HEK293 (cell line): ENCODE measurements around the gene SKIC8.

Experiments used
- AEBP2 ChIP-seq: fragments of 450-650 bp; formaldehyde crosslinking; IDR thresholded peaks from 2 replicates; pipeline ENCODE4 v1.5.1; 2016; ENCODE audit warnings: missing biosample characterization, missing genetic modification characterization, borderline replicate concordance
- ATF2 ChIP-seq: fragments of 450-650 bp; formaldehyde crosslinking; IDR thresholded peaks from 2 replicates; pipeline ENCODE4 v1.5.1; 2016; ENCODE audit warnings: missing biosample characterization, missing genetic modification characterization, low read depth
- BCL6B ChIP-seq: fragments of 450-650 bp; formaldehyde crosslinking; IDR thresholded peaks from 2 replicates; pipeline ENCODE4 v1.5.1; 2017; ENCODE audit warnings: missing biosample characterization, missing genetic modification characterization
- SP7 ChIP-seq: fragments of 450-650 bp; formaldehyde crosslinking; IDR thresholded peaks from 2 replicates; pipeline ENCODE4 v1.5.1; 2016; ENCODE audit warnings: missing biosample characterization, missing genetic modification characterization
- TRIM28 ChIP-seq: IDR thresholded peaks from 2 replicates; pipeline ENCODE4 v1.6.1; 2011; ENCODE audit warnings: low read length, control low read depth, borderline replicate concordance
- ZBTB49 ChIP-seq: fragments of 450-650 bp; formaldehyde crosslinking; IDR thresholded peaks from 2 replicates; pipeline ENCODE4 v1.5.1; 2016; ENCODE audit warnings: missing biosample characterization, missing genetic modification characterization, low read depth
- ZEB2 ChIP-seq: fragments of 450-650 bp; formaldehyde crosslinking; IDR thresholded peaks from 2 replicates; pipeline ENCODE4 v1.5.1; 2016; ENCODE audit warnings: missing biosample characterization, missing genetic modification characterization
- ZFP3 ChIP-seq: fragments of 450-650 bp; formaldehyde crosslinking; IDR thresholded peaks from 2 replicates; pipeline ENCODE4 v1.5.1; 2016; ENCODE audit warnings: low read depth, missing biosample characterization, missing genetic modification characterization
- ZNF121 ChIP-seq: fragments of 450-650 bp; formaldehyde crosslinking; IDR thresholded peaks from 2 replicates; pipeline ENCODE4 v1.5.1; 2016; ENCODE audit warnings: missing biosample characterization, missing genetic modification characterization
- ZNF202 ChIP-seq: fragments of 450-650 bp; formaldehyde crosslinking; IDR thresholded peaks from 2 replicates; pipeline ENCODE4 v1.5.1; 2016; ENCODE audit warnings: missing biosample characterization, missing genetic modification characterization, borderline replicate concordance
- ZNF248 ChIP-seq: fragments of 450-650 bp; formaldehyde crosslinking; IDR thresholded peaks from 2 replicates; pipeline ENCODE4 v1.5.1; 2017; ENCODE audit warnings: missing biosample characterization, missing genetic modification characterization
- ZNF324 ChIP-seq: fragments of 450-650 bp; formaldehyde crosslinking; IDR thresholded peaks from 2 replicates; pipeline ENCODE4 v1.5.1; 2016; ENCODE audit warnings: missing biosample characterization, missing genetic modification characterization
- ZNF521 ChIP-seq: fragments of 450-650 bp; formaldehyde crosslinking; IDR thresholded peaks from 2 replicates; pipeline ENCODE4 v1.5.1; 2017; ENCODE audit warnings: missing biosample characterization, mild to moderate bottlenecking, missing genetic modification characterization
- ZNF529 ChIP-seq: fragments of 450-650 bp; formaldehyde crosslinking; IDR thresholded peaks from 2 replicates; pipeline ENCODE4 v1.5.1; 2017; ENCODE audit warnings: missing genetic modification characterization, missing biosample characterization; ENCODE audit not compliant: insufficient replicate concordance
- ZNF530 ChIP-seq: fragments of 450-650 bp; formaldehyde crosslinking; IDR thresholded peaks from 2 replicates; pipeline ENCODE4 v1.5.1; 2016; ENCODE audit warnings: low read depth, missing biosample characterization, missing genetic modification characterization
- ZNF548 ChIP-seq: fragments of 450-650 bp; formaldehyde crosslinking; IDR thresholded peaks from 2 replicates; pipeline ENCODE4 v1.5.1; 2016; ENCODE audit warnings: missing biosample characterization, missing genetic modification characterization
- ZNF549 ChIP-seq: fragments of 450-650 bp; IDR thresholded peaks from 2 replicates; pipeline ENCODE4 v1.5.1; 2018; ENCODE audit warnings: missing biosample characterization, missing genetic modification characterization, mild to moderate bottlenecking, inconsistent platforms, moderate library complexity
- ZNF610 ChIP-seq: fragments of 450-650 bp; formaldehyde crosslinking; IDR thresholded peaks from 2 replicates; pipeline ENCODE4 v1.5.1; 2016; ENCODE audit warnings: missing biosample characterization, missing genetic modification characterization, borderline replicate concordance
- ZNF623 ChIP-seq: fragments of 450-650 bp; formaldehyde crosslinking; IDR thresholded peaks from 2 replicates; pipeline ENCODE4 v1.5.1; 2016; ENCODE audit warnings: missing biosample characterization, missing genetic modification characterization
- ZNF645 ChIP-seq: fragments of 450-650 bp; formaldehyde crosslinking; IDR thresholded peaks from 2 replicates; pipeline ENCODE4; 2016; ENCODE audit warnings: missing biosample characterization, missing genetic modification characterization
- ZNF654 ChIP-seq: fragments of 450-650 bp; formaldehyde crosslinking; IDR thresholded peaks from 2 replicates; pipeline ENCODE4 v1.5.1; 2016; ENCODE audit warnings: low read depth, missing biosample characterization, missing genetic modification characterization
- ZNF670 ChIP-seq: fragments of 450-650 bp; formaldehyde crosslinking; IDR thresholded peaks from 2 replicates; pipeline ENCODE4 v1.5.1; 2016; ENCODE audit warnings: missing biosample characterization, missing genetic modification characterization, low read depth
- ZNF704 ChIP-seq: fragments of 450-650 bp; formaldehyde crosslinking; IDR thresholded peaks from 2 replicates; pipeline ENCODE4 v1.5.1; 2016; ENCODE audit warnings: missing biosample characterization, missing genetic modification characterization
- ZNF791 ChIP-seq: fragments of 450-650 bp; formaldehyde crosslinking; IDR thresholded peaks from 2 replicates; pipeline ENCODE4 v1.5.1; 2016; ENCODE audit warnings: missing biosample characterization, missing genetic modification characterization
- TF ChIP-seq, protein P1 (sequence below): fragments of 450-650 bp; formaldehyde crosslinking; IDR thresholded peaks from 2 replicates; pipeline ENCODE4 v1.5.1; 2016; ENCODE audit warnings: missing biosample characterization, missing genetic modification characterization
- TF ChIP-seq, protein P2 (sequence below): fragments of 450-650 bp; formaldehyde crosslinking; IDR thresholded peaks from 2 replicates; pipeline ENCODE4 v1.5.1; 2016; ENCODE audit warnings: missing biosample characterization, missing genetic modification characterization
- TF ChIP-seq, protein P3 (sequence below): fragments of 450-650 bp; formaldehyde crosslinking; IDR thresholded peaks from 2 replicates; pipeline ENCODE4 v1.5.1; 2016; ENCODE audit warnings: missing biosample characterization, missing genetic modification characterization

Gene SKIC8

GRCh38 chr15:78322243-78322642 lies 22.8 kb upstream of the SKIC8 start (continued):
- TF ChIP-seq ZBTB49 (tag by site-specific recombination) (no peak), ZEB2 (tag by site-specific recombination) (peak; percentile 96), SP7 (peak; percentile 89), ZNF248 (tag by site-specific recombination) (no peak), ZNF548 (no peak), ATF2 (tag by site-specific recombination) (peak; percentile 95), ZNF521 (tag by site-specific recombination) (no peak), ZNF529 (no peak), ZNF121 (tag by site-specific recombination) (no peak), ZNF645 (tag by site-specific recombination) (no peak), ZNF549 (tag by site-specific recombination) (no peak), ZNF202 (no peak), ZNF670 (tag by site-specific recombination) (no peak), ZFP3 (tag by site-specific recombination) (no peak), ZNF623 (tag by site-specific recombination) (no peak), ZNF324 (tag by site-specific recombination) (peak; percentile 81; the same call in 1 of the 2 replicates), ZNF610 (tag by site-specific recombination) (no peak), AEBP2 (tag by site-specific recombination) (no peak), TRIM28 (no peak), ZNF791 (tag by site-specific recombination) (no peak), BCL6B (tag by site-specific recombination) (no peak), ZNF654 (tag by site-specific recombination) (no peak), ZNF704 (no peak), ZNF530 (tag by site-specific recombination) (no peak)
- TF ChIP-seq, protein P1, sequence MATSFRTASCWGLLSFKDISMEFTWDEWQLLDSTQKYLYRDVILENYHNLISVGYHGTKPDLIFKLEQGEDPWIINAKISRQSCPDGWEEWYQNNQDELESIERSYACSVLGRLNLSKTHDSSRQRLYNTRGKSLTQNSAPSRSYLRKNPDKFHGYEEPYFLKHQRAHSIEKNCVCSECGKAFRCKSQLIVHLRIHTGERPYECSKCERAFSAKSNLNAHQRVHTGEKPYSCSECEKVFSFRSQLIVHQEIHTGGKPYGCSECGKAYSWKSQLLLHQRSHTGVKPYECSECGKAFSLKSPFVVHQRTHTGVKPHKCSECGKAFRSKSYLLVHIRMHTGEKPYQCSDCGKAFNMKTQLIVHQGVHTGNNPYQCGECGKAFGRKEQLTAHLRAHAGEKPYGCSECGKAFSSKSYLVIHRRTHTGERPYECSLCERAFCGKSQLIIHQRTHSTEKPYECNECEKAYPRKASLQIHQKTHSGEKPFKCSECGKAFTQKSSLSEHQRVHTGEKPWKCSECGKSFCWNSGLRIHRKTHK = no peak
- TF ChIP-seq, protein P2, sequence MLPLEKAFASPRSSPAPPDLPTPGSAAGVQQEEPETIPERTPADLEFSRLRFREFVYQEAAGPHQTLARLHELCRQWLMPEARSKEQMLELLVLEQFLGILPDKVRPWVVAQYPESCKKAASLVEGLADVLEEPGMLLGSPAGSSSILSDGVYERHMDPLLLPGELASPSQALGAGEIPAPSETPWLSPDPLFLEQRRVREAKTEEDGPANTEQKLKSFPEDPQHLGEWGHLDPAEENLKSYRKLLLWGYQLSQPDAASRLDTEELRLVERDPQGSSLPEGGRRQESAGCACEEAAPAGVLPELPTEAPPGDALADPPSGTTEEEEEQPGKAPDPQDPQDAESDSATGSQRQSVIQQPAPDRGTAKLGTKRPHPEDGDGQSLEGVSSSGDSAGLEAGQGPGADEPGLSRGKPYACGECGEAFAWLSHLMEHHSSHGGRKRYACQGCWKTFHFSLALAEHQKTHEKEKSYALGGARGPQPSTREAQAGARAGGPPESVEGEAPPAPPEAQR (tag by site-specific recombination) = no peak
- TF ChIP-seq, protein P3, sequence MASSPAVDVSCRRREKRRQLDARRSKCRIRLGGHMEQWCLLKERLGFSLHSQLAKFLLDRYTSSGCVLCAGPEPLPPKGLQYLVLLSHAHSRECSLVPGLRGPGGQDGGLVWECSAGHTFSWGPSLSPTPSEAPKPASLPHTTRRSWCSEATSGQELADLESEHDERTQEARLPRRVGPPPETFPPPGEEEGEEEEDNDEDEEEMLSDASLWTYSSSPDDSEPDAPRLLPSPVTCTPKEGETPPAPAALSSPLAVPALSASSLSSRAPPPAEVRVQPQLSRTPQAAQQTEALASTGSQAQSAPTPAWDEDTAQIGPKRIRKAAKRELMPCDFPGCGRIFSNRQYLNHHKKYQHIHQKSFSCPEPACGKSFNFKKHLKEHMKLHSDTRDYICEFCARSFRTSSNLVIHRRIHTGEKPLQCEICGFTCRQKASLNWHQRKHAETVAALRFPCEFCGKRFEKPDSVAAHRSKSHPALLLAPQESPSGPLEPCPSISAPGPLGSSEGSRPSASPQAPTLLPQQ (tag by site-specific recombination) = no peak
